Keratinocyte (primary cell): ENCODE measurements around the gene UCK2. TPM values are rescaled to one million over a fixed set of nuclear protein-coding genes. Genes with fewer than 3 reads are reported as not detected.

ENCODE experiments used
- DNase-seq: peaks from one replicate; pipeline ENCODE4 v3.0.0-alpha.2; 2011; ENCODE audit warnings: low read depth, missing footprints, low spot score
- FAIRE-seq: peaks from 2 replicates; lab custom pipeline; 2011; peaks lifted over from hg19 to GRCh38; lab: Jason Lieb, UNC
- H2AFZ ChIP-seq: 2 replicates; pipeline ENCODE4 v1.6.0; 2012; ENCODE audit warnings: low read length, control low read depth, inconsistent platforms; ENCODE audit not compliant: control insufficient read depth
- H3K27ac ChIP-seq: 2 replicates; pipeline ENCODE4 v1.5.1; 2011; ENCODE audit warnings: low read length; ENCODE audit not compliant: control insufficient read depth, insufficient read depth
- H3K27me3 ChIP-seq: 3 replicates; pipeline ENCODE4 v1.6.0; 2011; ENCODE audit warnings: low read length; ENCODE audit not compliant: control insufficient read depth, insufficient read depth; ENCODE audit errors: extremely low read depth
- H3K36me3 ChIP-seq, 2 experiments: 2 replicates in 1 of 2; 3 replicates in 1 of 2; pipeline ENCODE4 v1.5.1; 2011; ENCODE audit warnings: low read length in 2 of 2, mild to moderate bottlenecking in 1 of 2; ENCODE audit not compliant: control insufficient read depth in 2 of 2, insufficient read depth in 2 of 2; ENCODE audit errors: extremely low read depth in 1 of 2
- H3K4me1 ChIP-seq: 3 replicates; pipeline ENCODE4 v1.5.1; 2011; ENCODE audit warnings: low read length; ENCODE audit not compliant: control insufficient read depth, insufficient read depth; ENCODE audit errors: extremely low read depth
- H3K4me2 ChIP-seq: 3 replicates; pipeline ENCODE4 v1.6.0; 2011; ENCODE audit warnings: low read depth, low read length; ENCODE audit not compliant: control insufficient read depth, insufficient read depth; ENCODE audit errors: extremely low read depth
- H3K4me3 ChIP-seq, 3 experiments: fragments of 200-600 bp in 1 of 3; sonication (generic) in 1 of 3; 2 replicates in 2 of 3; 3 replicates in 1 of 3; pipeline ENCODE4 v1.5.1; 2011 to 2016; ENCODE audit warnings: low read length in 3 of 3, mild to moderate bottlenecking in 3 of 3, control low read depth in 2 of 3, inconsistent platforms in 1 of 3, low read depth in 1 of 3, mixed read lengths in 1 of 3, mixed run types in 1 of 3, moderate library complexity in 1 of 3; ENCODE audit not compliant: control insufficient read depth in 2 of 3, insufficient read depth in 2 of 3; ENCODE audit errors: extremely low read depth in 1 of 3
- H3K79me2 ChIP-seq: 2 replicates; pipeline ENCODE4 v1.6.0; 2012; ENCODE audit warnings: low read length; ENCODE audit not compliant: control insufficient read depth, insufficient read depth
- H3K9ac ChIP-seq: 3 replicates; pipeline ENCODE4 v1.6.0; 2011; ENCODE audit warnings: low read length; ENCODE audit not compliant: control insufficient read depth, insufficient read depth; ENCODE audit errors: extremely low read depth
- H3K9me1 ChIP-seq: 3 replicates; pipeline ENCODE4 v1.6.0; 2011; ENCODE audit warnings: low read length; ENCODE audit not compliant: control insufficient read depth, insufficient read depth; ENCODE audit errors: extremely low read depth
- H3K9me3 ChIP-seq: 2 replicates; pipeline ENCODE4 v1.5.1; 2012; ENCODE audit warnings: low read depth, low read length; ENCODE audit not compliant: control insufficient read depth
- H4K20me1 ChIP-seq: 3 replicates; pipeline ENCODE4 v1.6.0; 2011; ENCODE audit warnings: low read length; ENCODE audit not compliant: control insufficient read depth, insufficient read depth; ENCODE audit errors: extremely low read depth
- EZH2 ChIP-seq: IDR thresholded peaks from one replicate; pipeline ENCODE4 v1.6.1; 2012; ENCODE audit warnings: inconsistent platforms, mild to moderate bottlenecking, low read length, moderate library complexity
- dilution Hi-C: fragments of 300-500 bp; cut with MboI; formaldehyde crosslinking; loops from one replicate; pipeline ENCODE4 v1.7.0; 2020; ENCODE audit warnings: low sequenced_read_pairs; ENCODE audit not compliant: extremely low pct_ligation_motif_present
- polyA plus RNA-seq, 5 experiments: library from polyadenylated mRNA; depleted of rRNA in 3 of 5; stranded (reverse) in 3 of 5; stranded (forward) in 1 of 5; unstranded in 1 of 5; fragments of >200 nt; gene quantifications; 1 replicate in 1 of 5; 2 replicates in 3 of 5; 3 replicates in 1 of 5; pipeline versions ENCODE4 v1.2.1 to v1.2.3, GENCODE V29; 2011 to 2012; ENCODE audit warnings: missing spikeins in 2 of 5, low read depth in 1 of 5, low replicate concordance in 1 of 5
- TF ChIP-seq, protein P1 (sequence below), 3 experiments: IDR thresholded peaks in 1 of 3; conservative IDR thresholded peaks in 1 of 3; optimal IDR thresholded peaks in 1 of 3; 2 replicates in 2 of 3; 3 replicates in 1 of 3; pipeline versions ENCODE3 to v1.5.1; 2011; ENCODE audit warnings: low read length in 3 of 3, mild to moderate bottlenecking in 3 of 3, moderate library complexity in 2 of 3, control low read depth in 1 of 3, inconsistent platforms in 1 of 3; ENCODE audit not compliant: insufficient read depth in 2 of 3; ENCODE audit errors: extremely low read depth in 1 of 3

UCK2 gene
- polyA plus RNA-seq, 1 donor (not counting 4 experiments of a cell fraction or from before 2014, with no cell fraction given), result 71.9 TPM

DNA sequence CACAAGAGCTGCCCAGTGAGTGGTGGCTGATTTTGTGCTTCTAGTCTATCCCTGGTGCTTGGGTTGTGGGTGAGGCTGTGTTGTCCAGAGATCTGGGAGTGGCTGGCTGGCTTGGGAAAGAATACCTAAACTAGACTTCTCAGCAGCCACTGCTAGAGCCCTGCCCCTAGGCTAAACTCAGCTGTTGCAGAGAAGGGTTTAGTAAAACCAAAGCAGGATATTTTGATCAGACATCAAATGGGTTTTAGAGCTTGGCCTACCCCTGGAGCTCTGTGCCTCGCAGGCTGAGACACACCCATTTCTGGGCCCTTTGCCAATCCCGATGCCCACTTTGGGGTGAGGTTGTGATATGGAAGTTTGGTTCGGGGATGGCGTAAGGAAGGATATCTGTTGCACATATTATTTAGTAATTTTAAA lies 88.5 kb downstream of the UCK2 start:
- Histone ChIP-seq H3K9me1 (no peaks in the 10 kb centered on the region), H3K9ac (no peak overlapping the region), H3K36me3 (no peaks in the 10 kb centered on the region), H3K27me3 (no peaks in the 10 kb centered on the region), H3K79me2 (no peaks in the 10 kb centered on the region), H4K20me1 (no peaks in the 10 kb centered on the region), H3K4me3 (no peak overlapping the region), H3K4me1 (no peaks in the 10 kb centered on the region), H3K27ac (no peak overlapping the region), H3K4me2 (no peak overlapping the region), H3K9me3 (no peaks in the 10 kb centered on the region), H2AFZ (no peak overlapping the region)
- TF ChIP-seq EZH2, result no peak
- TF ChIP-seq, protein P1, sequence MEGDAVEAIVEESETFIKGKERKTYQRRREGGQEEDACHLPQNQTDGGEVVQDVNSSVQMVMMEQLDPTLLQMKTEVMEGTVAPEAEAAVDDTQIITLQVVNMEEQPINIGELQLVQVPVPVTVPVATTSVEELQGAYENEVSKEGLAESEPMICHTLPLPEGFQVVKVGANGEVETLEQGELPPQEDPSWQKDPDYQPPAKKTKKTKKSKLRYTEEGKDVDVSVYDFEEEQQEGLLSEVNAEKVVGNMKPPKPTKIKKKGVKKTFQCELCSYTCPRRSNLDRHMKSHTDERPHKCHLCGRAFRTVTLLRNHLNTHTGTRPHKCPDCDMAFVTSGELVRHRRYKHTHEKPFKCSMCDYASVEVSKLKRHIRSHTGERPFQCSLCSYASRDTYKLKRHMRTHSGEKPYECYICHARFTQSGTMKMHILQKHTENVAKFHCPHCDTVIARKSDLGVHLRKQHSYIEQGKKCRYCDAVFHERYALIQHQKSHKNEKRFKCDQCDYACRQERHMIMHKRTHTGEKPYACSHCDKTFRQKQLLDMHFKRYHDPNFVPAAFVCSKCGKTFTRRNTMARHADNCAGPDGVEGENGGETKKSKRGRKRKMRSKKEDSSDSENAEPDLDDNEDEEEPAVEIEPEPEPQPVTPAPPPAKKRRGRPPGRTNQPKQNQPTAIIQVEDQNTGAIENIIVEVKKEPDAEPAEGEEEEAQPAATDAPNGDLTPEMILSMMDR (optimal IDR thresholded peaks at IDR 0.05 in 1 of 3, IDR thresholded peaks at IDR 0.05 in 1 of 3, conservative IDR thresholded peaks at IDR 0.05 in 1 of 3; ENCODE audit: extremely low read depth in 1 of 3, insufficient read depth in 2 of 3, low read length in 3 of 3), result no peak
- no peak for DNase-seq
- dilution Hi-C loops, result no loop called here
- FAIRE-seq, result no peak

DNA sequence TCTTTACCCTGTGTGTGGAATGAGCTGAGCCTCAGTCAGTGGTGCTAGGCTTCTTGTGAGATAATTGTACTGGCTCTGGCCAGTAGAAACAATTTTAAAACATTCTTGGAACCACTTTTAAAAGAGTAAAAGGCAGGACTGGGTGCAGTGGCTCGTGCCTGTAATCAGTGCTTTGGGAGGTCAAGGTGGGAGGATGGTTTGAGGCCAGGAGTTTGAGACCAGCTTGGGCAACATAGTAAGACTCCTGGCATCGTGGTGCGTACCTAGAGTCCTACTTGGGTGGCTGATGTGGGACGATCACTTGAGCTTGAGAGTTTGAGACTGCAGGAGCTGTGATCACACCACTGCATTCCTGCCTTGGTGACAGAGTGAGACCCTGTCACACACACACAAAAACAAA lies 89.8 kb downstream of the UCK2 start:
- no peaks in the 10 kb centered on the region for H3K9me3 ChIP-seq
- no peak for FAIRE-seq
- no peaks in the 10 kb centered on the region for H3K36me3 ChIP-seq
- H3K4me2 ChIP-seq, result no peak overlapping the region
- H3K9ac ChIP-seq, result no peak overlapping the region
- no peaks in the 10 kb centered on the region for H3K9me1 ChIP-seq
- H3K4me1 ChIP-seq, result no peaks in the 10 kb centered on the region
- TF ChIP-seq, protein P1 (optimal IDR thresholded peaks at IDR 0.05 in 1 of 3, IDR thresholded peaks at IDR 0.05 in 1 of 3, conservative IDR thresholded peaks at IDR 0.05 in 1 of 3; ENCODE audit: extremely low read depth in 1 of 3, insufficient read depth in 2 of 3, low read length in 3 of 3), result no peak
- TF ChIP-seq EZH2, result no peak
- H3K4me3 ChIP-seq, result no peak overlapping the region
- DNase-seq, result no peak
- H3K27ac ChIP-seq, result no peak overlapping the region
- no peaks in the 10 kb centered on the region for H3K27me3 ChIP-seq
- H2AFZ ChIP-seq, result no peak overlapping the region
- H3K79me2 ChIP-seq, result no peaks in the 10 kb centered on the region
- H4K20me1 ChIP-seq, result no peaks in the 10 kb centered on the region
- dilution Hi-C loops, result no loop called here
